Measurements from ENCODE around the gene JUND. TPM values are rescaled to one million over a fixed set of nuclear protein-coding genes. Genes with fewer than 3 reads are reported as not detected.

Gene JUND
- polyA plus RNA-seq, 3 donors: 52.4 to 74.7 (median 64.6) TPM

- DNase-seq (ENCODE audit: low read depth in 3 of 3, low spot score in 2 of 3): no peak
Measured at GRCh38 chr19:18274219-18274780, 7.1 kb downstream of the JUND start, which contains the start of gene IQCN. Gene IQCN, minus strand, starts transcription at chr19:18274452. Its CDS starts 4,974 bp downstream, at chr19:18269478.

- DNase-seq (ENCODE audit: low read depth in 3 of 3, low spot score in 2 of 3): no peak
Measured at GRCh38 chr19:18273561-18274218, 7.7 kb downstream of the JUND start.

- no peak for DNase-seq (ENCODE audit: low read depth in 3 of 3, low spot score in 2 of 3)
Measured at GRCh38 chr19:18271433-18271841, 10.0 kb downstream of the JUND start.

- no peak for DNase-seq (ENCODE audit: low read depth in 3 of 3, low spot score in 2 of 3)
Measured at GRCh38 chr19:18270326-18270725, 11.1 kb downstream of the JUND start.

- no peak for DNase-seq (ENCODE audit: low read depth in 3 of 3, low spot score in 2 of 3)
Measured at GRCh38 chr19:18269070-18269723, 12.2 kb downstream of the JUND start.

GRCh38 chr19:18266771-18267686, 14.4 kb downstream of the JUND start:
- no peak for DNase-seq (ENCODE audit: low read depth in 3 of 3, low spot score in 2 of 3)

GRCh38 chr19:18265582-18265981, 15.8 kb downstream of the JUND start:
- DNase-seq (ENCODE audit: low read depth in 3 of 3, low spot score in 2 of 3): no peak

- DNase-seq (ENCODE audit: low read depth in 3 of 3, low spot score in 2 of 3): no peak
Measured at GRCh38 chr19:18264971-18265540, 16.4 kb downstream of the JUND start.

GRCh38 chr19:18264137-18264854, 17.1 kb downstream of the JUND start:
- no peak for DNase-seq (ENCODE audit: low read depth in 3 of 3, low spot score in 2 of 3)

- DNase-seq (ENCODE audit: low read depth in 3 of 3, low spot score in 2 of 3): no peak
Measured at GRCh38 chr19:18263324-18264136, 17.9 kb downstream of the JUND start.

GRCh38 chr19:18262917-18263316, 18.5 kb downstream of the JUND start:
- DNase-seq (ENCODE audit: low read depth in 3 of 3, low spot score in 2 of 3): no peak

GRCh38 chr19:18262144-18262543, 19.3 kb downstream of the JUND start:
- DNase-seq (ENCODE audit: low read depth in 3 of 3, low spot score in 2 of 3): no peak

- no peak for DNase-seq (ENCODE audit: low read depth in 3 of 3, low spot score in 2 of 3)
Measured at GRCh38 chr19:18261474-18261873, 19.9 kb downstream of the JUND start.

GRCh38 chr19:18259893-18260292, 21.5 kb downstream of the JUND start:
- DNase-seq (ENCODE audit: low read depth in 3 of 3, low spot score in 2 of 3): no peak

- DNase-seq (ENCODE audit: low read depth in 3 of 3, low spot score in 2 of 3): no peak
Measured at GRCh38 chr19:18257503-18258470, 23.6 kb downstream of the JUND start.

- no peak for DNase-seq (ENCODE audit: low read depth in 3 of 3, low spot score in 2 of 3)
Measured at GRCh38 chr19:18254546-18255503, 26.6 kb downstream of the JUND start.

- DNase-seq (ENCODE audit: low read depth in 3 of 3, low spot score in 2 of 3): no peak
Measured at GRCh38 chr19:18253716-18254115, 27.7 kb downstream of the JUND start.
